IPS-NIHi7 (cell line): Measurements from ENCODE around the gene BCL11A.

Experiments used
- DNase-seq: peaks from one replicate; pipeline ENCODE4 v3.0.0; 2012; ENCODE audit warnings: mixed read lengths; ENCODE audit errors: extremely low spot score

BCL11A gene

DNA sequence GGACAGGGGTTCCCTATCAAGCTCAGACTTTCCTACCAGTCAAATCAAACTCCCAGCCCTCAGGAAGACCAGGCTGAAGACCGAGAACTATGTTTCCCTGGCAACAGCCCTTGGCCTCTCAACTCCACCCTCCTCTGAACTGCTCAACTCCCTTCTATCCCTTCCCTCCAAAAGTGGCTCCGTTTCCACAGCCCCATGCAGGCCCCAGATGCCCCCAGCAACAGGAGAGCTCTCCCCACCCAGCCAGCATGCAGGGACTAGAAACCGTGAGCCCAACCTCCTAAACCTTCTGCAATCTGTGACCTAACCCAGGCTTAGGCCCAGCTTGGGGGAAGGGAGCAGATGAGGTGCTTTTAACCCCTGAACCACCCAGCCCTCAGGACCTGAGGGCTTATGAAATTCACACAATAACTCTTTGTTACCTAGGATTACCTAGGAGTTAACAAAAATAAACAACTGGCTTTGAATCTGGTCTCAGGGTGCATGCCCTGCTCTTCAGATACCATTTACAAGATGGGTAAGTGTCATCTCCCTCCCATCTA is 87.2 kb downstream of the BCL11A start:
- no peak for DNase-seq

DNA sequence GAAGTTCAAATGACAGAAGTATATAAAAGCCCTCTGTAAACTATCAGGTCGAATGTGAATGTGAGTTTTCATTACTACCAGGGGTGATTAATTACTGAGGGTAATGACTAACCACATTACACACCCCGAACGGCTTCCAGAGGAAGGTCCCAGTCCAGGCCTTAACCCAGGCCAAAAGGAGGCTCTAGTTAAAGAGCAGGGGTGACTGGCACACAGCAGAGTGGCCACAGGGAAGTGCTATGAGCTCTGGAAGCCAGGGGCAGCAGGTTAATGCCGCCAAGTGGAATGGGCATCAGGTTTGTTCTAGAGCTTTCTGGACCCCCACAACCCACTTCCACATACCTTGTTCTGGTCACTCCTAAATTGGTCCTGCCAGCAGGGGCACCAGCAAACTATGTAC is 87.7 kb downstream of the BCL11A start:
- no peak for DNase-seq

DNA sequence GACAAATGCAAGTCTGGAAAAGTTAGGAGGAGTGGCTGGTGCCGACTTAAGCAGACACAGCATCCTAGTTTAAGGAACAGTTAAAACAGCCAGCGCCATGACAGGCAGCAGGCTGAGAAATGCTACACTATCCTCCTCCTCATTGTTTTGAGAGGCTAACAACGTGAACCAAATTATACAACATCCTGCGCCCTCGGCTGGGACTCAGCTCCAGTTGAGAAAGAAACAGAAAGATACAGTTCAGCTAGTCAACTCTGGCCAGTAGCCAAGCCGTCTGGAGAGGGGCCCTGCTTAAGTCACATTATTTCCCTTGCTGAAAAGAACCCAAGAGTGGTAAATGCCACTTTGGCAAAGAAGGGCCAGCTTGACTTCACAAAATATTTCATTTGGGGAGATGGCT is 90.2 kb downstream of the BCL11A start:
- no peak for DNase-seq

DNA sequence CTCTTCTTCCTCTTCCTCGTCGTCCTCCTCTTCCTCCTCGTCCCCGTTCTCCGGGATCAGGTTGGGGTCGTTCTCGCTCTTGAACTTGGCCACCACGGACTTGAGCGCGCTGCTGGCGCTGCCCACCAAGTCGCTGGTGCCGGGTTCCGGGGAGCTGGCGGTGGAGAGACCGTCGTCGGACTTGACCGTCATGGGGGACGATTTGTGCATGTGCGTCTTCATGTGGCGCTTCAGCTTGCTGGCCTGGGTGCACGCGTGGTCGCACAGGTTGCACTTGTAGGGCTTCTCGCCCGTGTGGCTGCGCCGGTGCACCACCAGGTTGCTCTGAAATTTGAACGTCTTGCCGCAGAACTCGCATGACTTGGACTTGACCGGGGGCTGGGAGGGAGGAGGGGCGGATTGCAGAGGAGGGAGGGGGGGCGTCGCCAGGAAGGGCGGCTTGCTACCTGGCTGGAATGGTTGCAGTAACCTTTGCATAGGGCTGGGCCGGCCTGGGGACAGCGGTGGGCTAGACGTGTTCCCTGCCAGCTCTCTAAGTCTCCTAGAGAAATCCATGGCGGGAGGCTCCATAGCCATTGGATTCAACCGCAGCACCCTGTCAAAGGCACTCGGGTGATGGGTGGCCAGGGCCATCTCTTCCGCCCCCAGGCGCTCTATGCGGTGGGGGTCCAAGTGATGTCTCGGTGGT is 91.9 kb downstream of the BCL11A start:
- DNase-seq = no peak

DNA sequence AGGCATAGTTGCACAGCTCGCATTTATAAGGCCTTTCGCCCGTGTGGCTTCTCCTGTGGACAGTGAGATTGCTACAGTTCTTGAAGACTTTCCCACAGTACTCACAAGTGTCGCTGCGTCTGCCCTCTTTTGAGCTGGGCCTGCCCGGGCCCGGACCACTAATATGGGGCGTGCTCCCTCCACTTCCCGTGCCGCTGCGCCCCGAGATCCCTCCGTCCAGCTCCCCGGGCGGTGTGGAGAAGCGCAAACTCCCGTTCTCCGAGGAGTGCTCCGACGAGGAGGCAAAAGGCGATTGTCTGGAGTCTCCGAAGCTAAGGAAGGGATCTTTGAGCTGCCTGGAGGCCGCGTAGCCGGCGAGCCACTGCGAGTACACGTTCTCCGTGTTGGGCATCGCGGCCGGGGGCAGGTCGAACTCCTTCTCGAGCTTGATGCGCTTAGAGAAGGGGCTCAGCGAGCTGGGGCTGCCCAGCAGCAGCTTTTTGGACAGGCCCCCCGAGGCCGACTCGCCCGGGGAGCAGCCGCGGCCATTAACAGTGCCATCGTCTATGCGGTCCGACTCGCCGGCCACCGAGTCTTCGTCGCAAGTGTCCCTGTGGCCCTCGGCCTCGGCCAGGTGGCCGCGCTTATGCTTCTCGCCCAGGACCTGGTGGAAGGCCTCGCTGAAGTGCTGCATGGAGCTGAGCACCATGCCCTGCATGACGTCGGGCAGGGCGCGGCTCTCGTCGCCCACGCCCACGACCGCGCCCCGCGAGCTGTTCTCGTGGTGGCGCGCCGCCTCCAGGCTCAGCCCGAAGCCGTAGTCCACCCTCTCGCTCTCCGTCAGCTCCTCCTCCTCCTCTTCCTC is 92.7 kb downstream of the BCL11A start:
- DNase-seq = no peak

DNA sequence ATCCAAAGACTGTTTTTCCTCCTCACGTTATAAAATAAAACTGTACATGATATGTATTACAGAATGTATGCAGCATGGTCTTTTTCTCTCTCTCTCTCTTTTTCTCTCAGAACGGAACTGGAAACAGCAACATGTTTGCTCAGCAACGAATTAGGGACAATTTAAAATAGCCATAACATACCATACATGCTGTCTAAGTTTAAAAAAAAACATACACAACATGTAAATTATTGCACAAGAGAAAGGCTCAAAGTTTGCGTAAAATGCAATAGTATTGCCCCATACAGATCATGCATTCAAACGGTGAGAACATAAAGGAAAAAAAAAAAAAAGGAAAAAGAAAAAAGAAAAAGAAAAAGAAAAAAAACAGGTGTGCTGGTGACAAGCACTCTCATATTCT is 93.6 kb downstream of the BCL11A start:
- no peak for DNase-seq

DNA sequence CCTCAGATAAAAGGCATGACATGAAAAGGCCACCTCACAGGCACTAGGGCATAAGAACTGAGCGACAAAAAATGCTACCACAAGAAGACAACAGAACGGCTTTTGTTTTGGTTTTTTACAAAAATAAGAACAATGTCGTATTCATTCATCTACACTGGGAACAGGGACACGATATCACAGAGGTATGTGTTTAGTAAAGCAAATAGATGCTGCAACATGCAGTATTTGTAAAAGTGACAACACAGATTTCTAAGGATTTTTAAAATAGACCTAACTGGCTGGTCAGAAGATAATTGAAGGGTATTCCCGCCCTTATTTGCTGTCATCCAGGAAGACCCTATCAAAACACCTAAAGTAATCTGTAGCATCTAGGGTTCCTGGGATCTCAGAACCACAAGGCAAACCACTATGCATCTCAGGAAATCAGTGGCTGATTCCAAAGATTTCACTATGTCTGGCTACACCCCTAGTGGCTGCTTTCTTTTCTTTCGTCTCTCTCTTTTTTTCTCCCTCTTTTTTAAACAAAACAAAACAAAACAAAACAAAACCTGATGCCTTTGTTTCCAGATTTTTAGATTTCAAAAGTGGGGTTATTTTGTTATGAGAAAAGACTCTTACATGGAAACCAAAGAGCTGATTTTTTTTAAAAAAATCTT is 97.2 kb downstream of the BCL11A start:
- DNase-seq = no peak

DNA sequence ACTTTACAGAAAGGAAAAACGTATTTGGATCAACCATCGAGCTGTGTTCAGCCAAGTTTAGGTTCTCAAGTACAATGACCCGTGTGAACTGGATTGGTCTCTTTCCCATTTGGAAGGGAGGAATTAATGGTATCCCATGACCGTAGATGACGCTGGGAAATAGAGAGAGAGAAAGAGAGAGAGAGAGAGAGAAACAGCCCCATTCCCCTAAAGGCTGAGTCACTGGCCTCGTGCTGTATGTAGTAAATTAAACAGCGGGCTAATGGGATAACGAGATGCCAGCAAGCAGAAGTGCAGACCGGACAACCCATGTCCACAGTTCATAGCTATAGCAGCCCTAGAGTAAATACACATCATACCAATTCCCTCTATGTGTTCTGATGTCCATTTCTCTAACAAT is 99.6 kb downstream of the BCL11A start:
- DNase-seq = no peak

DNA sequence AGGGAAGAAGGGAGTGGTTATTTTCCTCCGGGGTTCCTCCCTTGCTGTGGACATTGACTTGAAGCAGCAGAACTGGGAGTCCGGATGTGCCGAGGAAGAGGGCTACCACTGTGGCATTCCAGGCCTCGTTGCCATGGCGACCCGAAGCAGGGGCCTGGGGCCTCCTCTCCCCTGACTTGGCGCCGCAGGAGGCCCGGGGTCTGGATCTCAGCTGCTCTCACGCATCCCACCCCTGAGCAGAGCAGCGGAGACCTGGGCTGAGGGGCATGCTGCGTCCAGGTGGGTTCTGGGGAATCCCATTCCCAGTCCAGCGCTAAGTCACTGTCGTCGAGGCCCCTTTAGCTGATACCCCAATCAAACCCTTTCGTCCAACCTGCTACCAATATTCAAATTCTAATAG is 100.2 kb downstream of the BCL11A start:
- DNase-seq = peak; percentile 90

DNA sequence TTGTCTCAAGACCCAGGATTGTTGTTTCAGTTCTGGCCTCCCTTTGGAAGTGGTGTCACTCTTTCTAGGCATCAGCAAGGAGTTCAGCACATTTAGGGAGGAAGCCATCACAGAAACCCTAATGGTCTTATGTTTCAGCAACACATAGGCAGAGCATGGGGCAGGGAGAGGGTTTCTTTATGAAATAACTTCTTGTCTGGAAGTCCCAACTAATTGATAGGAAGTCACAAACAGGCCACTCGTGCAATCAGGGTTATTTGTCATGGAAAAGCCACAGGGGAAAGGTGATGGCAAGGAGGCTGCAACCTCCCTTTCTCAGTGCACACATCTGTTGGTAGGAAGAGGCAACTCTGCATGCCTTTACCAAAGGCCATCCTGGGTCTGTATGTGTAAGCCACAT is 103.0 kb downstream of the BCL11A start:
- no peak for DNase-seq

DNA sequence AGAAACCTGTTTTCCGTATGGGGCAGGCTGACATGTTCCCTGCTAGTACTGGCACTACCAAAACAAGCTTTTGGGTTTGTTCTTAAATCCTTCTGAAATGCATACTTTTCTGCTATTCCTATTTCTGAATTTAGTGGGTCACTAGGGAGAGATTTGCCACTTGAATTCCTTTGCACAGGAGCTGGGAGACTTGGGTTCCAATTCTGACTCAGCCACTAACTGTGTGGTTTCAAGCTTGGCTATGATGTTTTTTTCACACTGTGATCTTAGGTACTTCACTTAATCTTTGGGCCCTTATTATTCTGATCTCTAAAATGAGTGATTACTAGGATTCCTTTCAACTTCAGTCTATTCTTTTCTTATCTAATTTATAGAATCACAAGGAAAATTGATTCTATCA is 105.5 kb downstream of the BCL11A start:
- no peak for DNase-seq

DNA sequence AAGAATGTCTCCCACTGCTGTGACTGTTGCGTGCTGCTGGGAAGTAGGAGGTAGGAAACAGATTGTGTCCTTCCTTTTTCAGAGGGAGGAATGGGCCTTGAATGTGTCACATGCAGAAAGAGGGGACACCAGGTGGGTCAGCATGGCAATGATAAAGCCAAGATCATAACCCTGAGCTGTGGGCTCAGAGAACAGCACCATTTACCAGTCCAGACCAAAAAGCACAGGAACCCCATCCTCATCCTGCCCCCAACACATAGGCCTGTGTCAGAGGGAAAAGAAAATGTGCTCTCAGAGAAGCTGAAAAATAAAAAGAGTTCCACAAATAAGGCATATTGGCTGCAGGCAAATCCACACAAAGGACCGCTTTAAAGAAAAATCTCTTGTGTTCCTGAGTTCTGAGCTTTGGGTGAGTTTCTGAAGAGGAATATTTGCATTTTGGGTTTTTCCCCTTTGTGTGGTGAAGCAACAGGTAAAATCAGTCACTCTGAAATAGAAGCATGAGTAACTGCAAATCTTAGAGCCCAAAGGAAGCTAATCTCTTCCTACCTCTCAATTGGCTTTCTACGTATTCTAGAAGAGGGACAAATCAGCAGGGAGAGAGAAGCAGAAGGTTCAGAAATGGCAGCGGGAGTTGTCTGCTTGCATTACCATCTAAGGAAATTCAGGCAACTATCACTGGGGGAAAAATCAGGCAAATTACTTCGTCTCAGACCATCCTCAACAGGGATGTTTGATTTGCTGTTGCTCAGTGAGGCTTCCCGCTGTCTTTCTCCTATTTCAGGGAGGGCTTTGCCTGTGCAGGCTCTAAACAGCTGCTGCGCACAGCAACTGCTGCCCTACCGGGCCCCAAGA is 106.8 kb downstream of the BCL11A start:
- no peak for DNase-seq

DNA sequence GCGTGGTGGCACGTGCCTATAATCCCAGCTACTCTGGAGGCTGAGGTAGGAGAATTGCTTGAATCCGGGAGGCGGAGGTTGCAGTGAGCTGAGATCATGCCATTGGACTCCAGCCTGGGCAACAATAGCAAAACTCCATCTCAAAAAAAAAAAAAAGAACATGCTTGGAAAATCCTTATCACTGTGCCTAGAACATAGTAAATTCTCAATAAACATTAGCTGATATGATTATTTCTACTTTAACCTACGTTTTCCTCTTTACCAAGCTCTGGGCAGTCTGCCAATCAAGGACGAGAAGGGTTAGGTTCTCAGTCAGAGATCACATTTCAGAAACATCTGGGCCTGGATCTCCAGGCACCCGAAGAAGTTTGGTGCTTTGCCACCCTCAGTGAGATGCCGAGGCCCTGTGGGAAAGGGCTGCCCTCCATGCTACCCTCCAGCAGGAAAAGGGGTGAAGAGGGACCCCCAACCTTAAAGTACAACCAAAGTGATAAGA is 107.7 kb downstream of the BCL11A start:
- no peak for DNase-seq

DNA sequence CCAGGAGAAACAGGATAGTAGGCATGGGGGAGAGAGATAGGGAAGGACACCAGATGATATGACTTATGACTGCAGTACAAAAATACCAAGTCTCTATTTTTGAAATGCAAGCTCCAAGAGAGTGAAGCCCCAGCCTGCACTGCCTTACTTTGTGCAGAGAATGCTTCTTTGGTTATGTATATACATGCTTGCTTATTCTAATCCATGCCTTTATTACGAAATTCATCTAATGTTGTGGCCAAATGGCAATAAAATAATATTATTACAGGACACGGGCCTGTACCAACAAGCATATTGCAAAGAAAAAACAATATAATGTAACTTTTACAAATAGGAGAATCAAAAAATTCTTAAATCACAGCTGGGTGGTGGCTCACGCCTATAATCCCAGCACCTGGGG is 110.8 kb downstream of the BCL11A start:
- DNase-seq = no peak

DNA sequence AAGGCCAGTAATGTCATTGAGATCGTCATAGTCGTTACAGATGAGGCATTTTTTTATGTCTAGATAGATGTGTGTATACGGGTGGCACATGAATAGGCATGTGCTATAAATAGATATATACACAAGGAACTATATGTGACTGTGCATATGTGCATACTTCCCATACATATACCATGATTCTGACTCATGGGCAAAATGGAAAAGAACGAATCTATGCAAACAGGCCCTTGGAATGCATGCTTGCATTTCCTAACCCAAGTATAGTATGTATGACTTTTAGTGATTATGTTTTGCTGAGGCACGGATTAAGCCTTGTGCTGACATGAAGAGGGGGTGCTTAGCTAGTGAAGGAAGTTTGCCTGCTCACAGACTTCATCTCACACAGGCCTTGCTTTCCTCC is 111.7 kb downstream of the BCL11A start:
- no peak for DNase-seq

DNA sequence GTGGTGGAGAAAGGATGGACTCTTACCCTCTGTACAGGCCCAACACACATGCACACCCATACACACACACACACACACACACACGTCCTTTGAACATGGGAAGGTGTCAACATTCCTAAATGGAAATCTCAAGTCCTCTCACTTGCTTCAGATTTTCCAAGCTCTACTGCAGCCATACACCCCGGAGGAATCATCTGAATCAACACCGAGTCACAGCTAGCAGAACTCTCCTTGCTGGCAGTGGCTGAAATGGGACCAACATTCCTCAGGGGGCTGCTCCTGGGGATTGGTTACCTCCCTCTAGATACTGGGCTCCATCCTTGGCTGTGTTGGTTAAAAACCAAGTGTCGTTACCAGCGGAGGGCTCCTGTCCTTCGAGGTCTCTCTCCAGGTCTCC is 112.7 kb downstream of the BCL11A start:
- DNase-seq = no peak

DNA sequence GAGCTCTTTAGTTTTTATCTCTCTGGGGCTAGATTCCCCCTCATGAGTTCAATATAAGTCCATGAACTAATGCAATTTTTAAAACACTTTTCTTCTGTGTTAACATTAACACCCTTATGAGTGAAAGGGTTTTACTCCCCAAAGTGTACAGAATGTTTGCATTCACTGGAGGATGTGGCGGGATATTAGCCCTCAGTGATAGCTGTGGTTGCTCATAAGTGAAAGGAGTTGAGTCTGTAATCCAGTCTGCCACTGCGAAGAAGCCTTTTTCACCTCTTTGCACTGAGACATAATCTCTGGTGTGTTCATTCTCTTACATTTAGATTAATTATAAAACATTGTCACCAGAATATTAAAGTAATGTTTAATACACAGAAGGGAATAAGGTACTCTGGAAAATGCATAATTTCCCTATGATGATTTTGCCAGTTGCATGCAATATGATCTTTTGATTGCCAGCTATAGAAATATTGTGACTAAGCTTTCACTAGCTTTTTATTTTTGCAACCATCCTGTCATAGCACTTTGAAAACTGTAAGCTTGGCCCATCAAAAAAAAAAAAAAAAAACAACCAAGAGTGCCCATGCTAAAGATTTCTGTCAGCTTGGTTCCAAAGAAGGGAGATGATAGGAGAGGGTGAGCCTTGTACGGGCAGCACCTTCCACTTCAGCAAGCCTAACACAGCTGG is 113.2 kb downstream of the BCL11A start:
- no peak for DNase-seq

DNA sequence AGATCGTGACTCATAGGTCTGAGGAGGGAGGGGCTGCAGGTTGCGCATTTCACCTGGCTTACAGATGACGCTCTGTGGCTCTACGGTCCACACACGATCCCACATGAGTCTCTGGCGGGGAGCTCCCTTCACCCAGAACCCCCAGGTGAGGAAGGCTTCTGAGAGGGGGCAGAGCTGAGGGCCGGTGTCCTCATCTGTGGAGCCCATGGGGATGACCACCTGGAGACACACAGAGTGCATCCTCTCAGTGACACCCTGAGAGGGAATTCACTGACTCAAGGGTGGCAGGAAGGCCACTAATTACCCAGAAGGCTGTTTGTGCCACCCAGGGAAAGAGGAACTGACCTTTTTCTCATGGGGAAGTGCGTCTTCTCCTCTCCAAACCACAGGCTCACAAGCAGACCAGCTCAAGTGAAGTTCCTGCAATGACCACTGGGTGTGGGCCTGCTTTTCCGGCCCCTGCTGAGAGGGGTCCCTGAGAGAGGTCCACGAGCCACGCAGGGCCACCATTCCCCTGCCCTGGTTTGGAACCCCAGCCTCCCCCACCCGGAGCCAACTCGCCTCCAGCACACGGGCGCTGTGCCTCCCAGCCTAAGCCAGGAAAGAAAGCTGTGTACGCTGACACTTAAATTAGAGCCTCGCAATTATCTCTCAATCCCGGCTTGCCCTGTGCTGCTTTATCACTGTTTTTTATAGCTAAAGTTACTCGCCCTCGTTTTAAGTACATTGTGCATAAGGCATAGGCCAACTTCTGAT is 114.1 kb downstream of the BCL11A start:
- peak; percentile 58 for DNase-seq

DNA sequence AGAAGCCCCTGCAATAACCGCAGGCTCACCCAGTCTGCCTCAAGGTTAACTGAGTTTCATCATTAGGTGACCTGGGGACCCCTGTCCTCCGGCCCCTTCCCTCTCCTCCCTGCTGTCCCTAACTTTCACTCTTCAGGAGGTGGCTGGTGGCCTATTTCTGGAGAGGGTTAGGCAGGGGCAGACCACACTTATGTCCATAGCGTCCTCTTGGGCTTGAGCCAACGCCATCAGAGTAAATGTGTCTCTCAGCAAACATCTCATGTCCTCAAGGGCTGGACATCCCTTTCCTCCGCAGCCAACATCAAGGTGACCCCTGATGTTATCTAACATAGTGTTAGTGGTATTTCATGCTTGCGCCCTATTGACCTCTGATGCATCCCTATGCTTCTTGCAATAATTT is 114.8 kb downstream of the BCL11A start:
- DNase-seq = no peak

DNA sequence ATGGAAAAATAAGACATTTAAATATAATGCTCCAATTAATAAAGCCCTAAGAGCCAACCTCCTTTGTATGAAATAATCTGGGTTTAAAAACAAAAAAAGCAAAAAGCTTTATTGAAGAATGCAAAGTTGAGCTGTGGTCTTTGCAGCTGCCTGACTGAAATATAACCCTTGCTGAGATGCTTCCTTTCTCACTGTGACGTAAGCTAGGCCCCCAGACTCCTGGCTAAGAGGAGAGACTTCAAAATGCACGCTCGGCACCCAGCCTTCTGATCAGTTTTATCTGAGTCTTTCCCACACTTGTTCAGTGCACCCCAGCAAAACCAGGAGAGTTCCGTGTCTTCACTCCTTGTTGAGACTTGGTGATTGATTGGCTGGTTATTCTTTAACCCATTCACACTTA is 115.3 kb downstream of the BCL11A start:
- no peak for DNase-seq
